ENCODE measurements around the gene CLUH. TPM values are rescaled to one million over a fixed set of nuclear protein-coding genes. Genes with fewer than 3 reads are reported as not detected.
"Not testable (repeated sequence)": the region's sequence is repeated elsewhere in the genome, so short reads cannot be mapped to it uniquely, and the experiment has no call there.

CLUH gene
- total RNA-seq, 1 experiment from 2014 or later, result 80.4 TPM

- no peak overlapping the region for H3K4me3 Mint-ChIP-seq (ENCODE audit: unreplicated experiment)
- ChIA-PET POLR2A (interaction anchor here (1.0 kb wide), 1 partner anchor 8 kb away, joined by 4 read pairs; no protein-coding TSS in a partner anchor), CTCF (interaction anchor here (0.6 kb wide), 1 partner anchor 71 kb away, joined by 4 read pairs; no protein-coding TSS in a partner anchor)
- H3K9me3 Mint-ChIP-seq (ENCODE audit: unreplicated experiment), result peaks cover 8% of the 10 kb centered on the region
- no peak overlapping the region for H3K27ac Mint-ChIP-seq (ENCODE audit: low read depth, unreplicated experiment)
- intact Hi-C loops (cut with micrococcal nuclease), result no loop called here
- TSS peak; percentile 8 for BruUV-seq (replicated peaks)
- H3K4me1 Mint-ChIP-seq (ENCODE audit: insufficient read depth, unreplicated experiment), result no peaks in the 10 kb centered on the region
- H3K36me3 Mint-ChIP-seq (ENCODE audit: insufficient read depth, unreplicated experiment), result peaks cover 95% of the 10 kb centered on the region
- TF ChIP-seq CTCF (IDR thresholded peaks at IDR 0.05; ENCODE audit: unreplicated experiment), result no peak
- DNase-seq (ENCODE audit: unreplicated experiment), result no peak
- no peaks in the 10 kb centered on the region for H3K27me3 Mint-ChIP-seq (ENCODE audit: insufficient read depth, unreplicated experiment)
Measured at GRCh38 chr17:2682176-2682938, 29.2 kb downstream of the CLUH start.

GRCh38 chr17:2681650-2682049 is 29.9 kb downstream of the CLUH start:
- intact Hi-C loops (cut with micrococcal nuclease), result no loop called here
- DNase-seq (ENCODE audit: unreplicated experiment), result no peak
- POLR2A ChIA-PET, result no interaction called here
- H3K9me3 Mint-ChIP-seq (ENCODE audit: unreplicated experiment), result peaks cover 8% of the 10 kb centered on the region
- H3K4me1 Mint-ChIP-seq (ENCODE audit: insufficient read depth, unreplicated experiment), result no peaks in the 10 kb centered on the region
- no peak overlapping the region for H3K4me3 Mint-ChIP-seq (ENCODE audit: unreplicated experiment)
- peaks cover 95% of the 10 kb centered on the region for H3K36me3 Mint-ChIP-seq (ENCODE audit: insufficient read depth, unreplicated experiment)
- no TSS peak for BruUV-seq (replicated peaks)
- no peak overlapping the region for H3K27ac Mint-ChIP-seq (ENCODE audit: low read depth, unreplicated experiment)
- H3K27me3 Mint-ChIP-seq (ENCODE audit: insufficient read depth, unreplicated experiment), result no peaks in the 10 kb centered on the region
- TF ChIP-seq CTCF (IDR thresholded peaks at IDR 0.05; ENCODE audit: unreplicated experiment), result no peak
- CTCF ChIA-PET, result no interaction called here

GRCh38 chr17:2680961-2681360 is 30.6 kb downstream of the CLUH start:
- H3K4me3 Mint-ChIP-seq (ENCODE audit: unreplicated experiment), result no peak overlapping the region
- no peak for TF ChIP-seq CTCF (IDR thresholded peaks at IDR 0.05; ENCODE audit: unreplicated experiment)
- CTCF ChIA-PET, result interaction anchor here (0.6 kb wide), 1 partner anchor 1254 kb away, joined by 3 read pairs; no protein-coding TSS in a partner anchor
- H3K27me3 Mint-ChIP-seq (ENCODE audit: insufficient read depth, unreplicated experiment), result no peaks in the 10 kb centered on the region
- H3K9me3 Mint-ChIP-seq (ENCODE audit: unreplicated experiment), result peaks cover 8% of the 10 kb centered on the region
- POLR2A ChIA-PET, result no interaction called here
- H3K36me3 Mint-ChIP-seq (ENCODE audit: insufficient read depth, unreplicated experiment), result peaks cover 95% of the 10 kb centered on the region
- no TSS peak for BruUV-seq (replicated peaks)
- intact Hi-C loops (cut with micrococcal nuclease), result no loop called here
- DNase-seq (ENCODE audit: unreplicated experiment), result no peak
- H3K4me1 Mint-ChIP-seq (ENCODE audit: insufficient read depth, unreplicated experiment), result no peaks in the 10 kb centered on the region
- no peak overlapping the region for H3K27ac Mint-ChIP-seq (ENCODE audit: low read depth, unreplicated experiment)

DNA sequence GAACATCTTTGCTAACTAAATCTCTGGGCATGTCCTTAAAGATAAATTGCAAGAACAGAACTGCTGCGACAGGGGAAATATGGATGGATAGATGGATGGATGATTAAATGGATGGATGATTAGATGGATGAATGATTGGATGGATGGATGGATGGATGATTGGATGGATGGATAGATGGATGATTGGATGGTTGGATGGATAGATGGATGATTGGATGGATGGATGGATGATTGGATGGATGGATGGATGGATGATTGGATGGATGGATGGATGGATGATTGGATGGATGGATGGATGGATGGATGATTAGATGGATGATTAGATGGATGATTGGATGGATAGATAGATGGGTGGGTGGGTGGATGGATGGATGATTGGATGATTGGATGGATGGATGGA is 32.3 kb downstream of the CLUH start:
- H3K27me3 Mint-ChIP-seq (ENCODE audit: insufficient read depth, unreplicated experiment); H3K4me1 Mint-ChIP-seq (ENCODE audit: insufficient read depth, unreplicated experiment); H3K4me3 Mint-ChIP-seq (ENCODE audit: unreplicated experiment); DNase-seq (ENCODE audit: unreplicated experiment); BruUV-seq (replicated peaks); H3K27ac Mint-ChIP-seq (ENCODE audit: low read depth, unreplicated experiment); CTCF ChIA-PET; H3K9me3 Mint-ChIP-seq (ENCODE audit: unreplicated experiment): not testable (repeated sequence)
- intact Hi-C loops (cut with micrococcal nuclease), result loop anchor here (5.0 kb wide), 2 partner anchors 82 to 167 kb away; partner anchors contain the start of gene METTL16
- POLR2A ChIA-PET, result interaction anchor here (1.4 kb wide), 1 partner anchor 8 kb away, joined by 4 read pairs; no protein-coding TSS in a partner anchor
- peaks cover 98% of the 10 kb centered on the region for H3K36me3 Mint-ChIP-seq (ENCODE audit: insufficient read depth, unreplicated experiment)
